ENCODE results near the gene VILL.

VILL gene

GRCh38 chr3:37999836-38000235, 9.2 kb downstream of the VILL start:
- in situ Hi-C loops (cut with MboI; ENCODE audit: low sequenced_read_pairs): no loop called here

DNA sequence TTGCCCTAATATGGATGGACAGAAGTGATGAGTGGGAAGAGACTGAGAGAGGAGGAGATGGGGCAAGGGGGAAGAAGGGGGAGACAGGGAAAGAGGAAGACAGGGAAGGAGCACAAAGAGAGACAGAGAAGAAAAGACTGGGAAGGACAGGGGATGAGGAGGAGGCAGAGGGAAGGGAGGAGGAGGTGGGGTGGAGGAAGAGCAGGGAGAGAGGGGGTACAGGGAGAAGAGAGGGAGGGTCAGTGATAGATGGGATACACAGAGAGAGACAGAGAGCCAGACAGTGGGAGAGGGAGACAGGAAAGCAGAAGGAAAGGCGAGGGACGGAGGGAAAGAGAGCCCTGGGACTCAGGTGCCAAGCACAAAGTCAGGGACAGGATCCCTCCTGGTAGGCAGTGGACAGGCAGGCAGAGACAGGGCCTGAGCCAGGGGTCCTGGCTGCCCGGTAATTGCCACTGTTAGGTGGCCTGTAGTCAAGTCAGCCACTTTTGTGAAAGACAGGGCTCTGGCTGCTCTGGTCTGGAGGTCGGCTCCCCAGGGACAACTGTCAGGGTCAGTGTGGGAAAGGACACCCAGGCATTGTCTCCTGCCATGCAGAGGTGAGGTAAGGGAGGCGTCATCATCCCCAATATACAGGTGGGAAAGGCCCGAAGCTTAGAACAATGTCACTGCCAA, 9.8 kb downstream of the VILL start:
- in situ Hi-C loops (cut with MboI; ENCODE audit: low sequenced_read_pairs): no loop called here

DNA sequence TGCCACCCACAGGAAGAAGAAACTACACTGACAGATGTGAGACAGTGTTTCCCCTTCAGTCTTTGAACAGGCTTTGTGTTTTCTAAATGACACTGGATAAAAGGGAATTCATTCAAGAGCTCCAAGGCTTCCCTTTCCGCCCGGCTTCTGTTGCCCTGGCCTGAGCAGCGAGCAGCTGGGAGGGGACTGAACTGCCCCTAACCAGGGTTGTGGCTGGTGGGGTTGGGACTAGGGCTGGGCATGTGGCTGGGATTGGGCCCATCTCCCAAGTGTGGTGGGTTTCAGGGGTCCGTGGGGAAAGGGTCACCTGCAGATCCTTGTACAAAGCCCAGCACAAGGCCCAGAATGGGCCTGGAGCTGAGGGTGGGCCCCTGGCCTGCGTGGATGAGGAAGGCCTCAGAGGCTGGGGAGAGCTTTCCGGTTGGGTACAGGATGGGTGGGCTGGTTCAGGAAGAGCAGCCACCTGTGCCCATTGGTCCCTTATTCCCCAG, 10.4 kb downstream of the VILL start:
- in situ Hi-C loops (cut with MboI; ENCODE audit: low sequenced_read_pairs): no loop called here

- in situ Hi-C loops (cut with MboI; ENCODE audit: low sequenced_read_pairs): no loop called here
Observed at GRCh38 chr3:38001456-38002081, 11.0 kb downstream of the VILL start.

DNA sequence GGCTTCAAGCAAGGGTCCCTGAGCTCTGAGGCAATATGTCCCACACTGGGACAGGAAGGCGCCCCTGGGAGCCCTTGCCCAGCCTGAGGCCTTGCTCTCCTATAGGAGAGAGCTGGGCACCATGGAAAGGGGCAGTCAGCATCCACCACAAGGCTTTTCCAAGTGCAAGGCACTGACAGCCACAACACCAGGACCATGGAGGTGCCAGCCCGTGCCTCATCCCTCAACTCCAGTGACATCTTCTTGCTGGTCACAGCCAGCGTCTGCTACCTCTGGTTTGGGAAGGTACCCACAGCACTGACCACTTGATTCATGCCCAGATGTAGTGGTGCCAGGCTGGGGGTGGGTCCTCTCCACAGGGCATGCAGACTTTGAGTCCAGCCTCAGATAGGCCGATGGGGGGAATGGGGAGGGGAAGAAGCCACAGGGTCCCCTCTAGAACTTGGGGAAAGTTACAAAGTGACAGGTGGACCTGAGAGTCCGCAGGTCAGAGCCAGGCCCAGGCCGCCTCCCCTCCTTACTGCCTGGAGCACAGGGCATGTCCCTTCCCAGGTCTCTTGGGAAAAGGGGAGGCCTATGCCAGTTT, 11.8 kb downstream of the VILL start:
- in situ Hi-C loops (cut with MboI; ENCODE audit: low sequenced_read_pairs): no loop called here

DNA sequence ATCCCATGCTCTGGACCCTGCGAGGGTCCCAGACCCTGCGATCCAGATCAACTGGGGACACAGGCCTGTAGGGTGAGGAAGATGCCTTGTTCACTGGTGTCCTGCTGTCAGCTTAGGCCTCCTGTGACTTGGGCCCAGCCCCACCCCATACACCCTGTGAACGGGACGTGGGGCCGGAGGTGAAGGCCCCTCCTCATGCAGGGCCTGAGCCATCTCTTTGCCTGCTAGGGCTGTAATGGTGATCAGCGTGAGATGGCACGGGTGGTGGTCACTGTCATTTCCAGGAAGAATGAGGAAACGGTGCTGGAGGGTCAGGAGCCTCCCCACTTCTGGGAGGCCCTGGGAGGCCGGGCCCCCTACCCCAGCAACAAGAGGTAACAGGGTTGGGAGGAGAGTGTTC, 12.4 kb downstream of the VILL start:
- in situ Hi-C loops (cut with MboI; ENCODE audit: low sequenced_read_pairs): no loop called here

DNA sequence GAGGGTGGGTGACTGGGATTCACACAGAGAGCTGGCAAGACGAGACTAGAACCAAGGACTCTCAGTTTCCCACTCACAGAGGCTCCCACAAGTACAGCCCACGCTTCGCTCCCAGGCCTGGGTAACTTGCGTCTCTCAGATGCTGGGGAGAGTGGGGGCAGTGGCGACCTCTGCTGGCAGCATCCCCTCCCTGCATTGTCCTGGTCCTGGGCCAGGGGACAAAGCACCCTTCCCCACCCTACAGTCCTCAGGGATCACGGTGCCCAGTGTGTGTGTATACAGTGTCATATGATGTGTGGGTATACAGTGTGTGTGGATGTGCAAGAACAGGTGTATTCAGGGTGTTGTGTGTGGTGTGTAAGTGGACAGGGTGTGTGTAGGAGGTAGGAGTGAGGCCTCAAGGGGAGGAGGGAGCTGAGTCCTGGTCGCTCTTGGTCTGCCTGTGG, 12.8 kb downstream of the VILL start:
- in situ Hi-C loops (cut with MboI; ENCODE audit: low sequenced_read_pairs): no loop called here

GRCh38 chr3:38003817-38004414, 13.3 kb downstream of the VILL start:
- in situ Hi-C loops (cut with MboI; ENCODE audit: low sequenced_read_pairs): no loop called here

DNA sequence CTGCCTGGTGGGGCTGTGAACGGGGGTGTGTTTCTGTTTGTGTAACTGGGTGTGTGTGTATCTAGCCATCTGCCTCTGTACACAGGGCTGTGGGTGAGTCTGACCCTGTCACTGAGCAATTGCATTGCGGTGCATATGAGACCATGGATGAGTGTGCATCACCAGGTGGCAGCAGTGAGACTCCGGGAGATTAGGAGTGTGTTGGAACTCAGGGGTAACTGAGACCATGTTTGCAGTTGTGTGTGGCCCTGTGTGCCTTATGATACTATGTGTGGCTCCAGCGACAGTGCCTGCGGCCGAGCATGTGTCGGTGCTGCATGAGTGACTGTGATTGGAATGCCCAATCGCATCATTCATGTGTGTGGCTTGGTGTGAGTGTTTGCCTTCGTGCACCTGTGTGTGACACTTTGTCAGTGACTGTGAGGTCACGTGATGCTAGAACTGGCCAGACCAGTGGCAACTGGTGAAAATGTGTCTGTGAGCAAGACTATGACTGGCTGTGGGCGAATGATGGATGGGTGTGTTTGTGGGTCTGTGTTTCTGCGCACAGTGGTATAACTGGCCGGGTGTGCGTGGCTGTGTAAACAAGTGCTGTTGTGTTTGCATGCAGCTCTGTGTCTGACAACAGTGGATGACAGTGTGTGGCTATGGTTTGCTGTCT, 14.0 kb downstream of the VILL start:
- in situ Hi-C loops (cut with MboI; ENCODE audit: low sequenced_read_pairs): no loop called here

GRCh38 chr3:38005076-38006020, 14.8 kb downstream of the VILL start:
- in situ Hi-C loops (cut with MboI; ENCODE audit: low sequenced_read_pairs): no loop called here

DNA sequence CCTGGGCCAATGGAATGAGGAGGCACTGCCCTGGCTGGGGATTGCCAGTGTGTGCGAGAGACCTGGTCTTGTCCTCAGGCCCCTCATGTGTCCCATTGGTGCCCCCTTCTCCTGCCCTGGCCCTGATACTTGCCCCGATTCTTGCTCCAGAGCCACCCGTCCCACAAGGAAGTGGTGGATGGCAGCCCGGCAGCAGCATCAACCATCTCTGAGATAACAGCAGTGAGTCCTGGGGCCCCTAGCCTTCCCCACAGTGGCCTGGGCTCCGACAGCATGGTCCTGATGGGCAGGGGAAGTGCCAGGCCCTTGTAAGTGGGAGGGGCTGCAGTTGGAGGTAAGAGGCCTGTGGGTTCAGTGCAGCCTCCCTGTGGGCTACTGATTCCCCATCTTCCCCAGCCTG, 15.4 kb downstream of the VILL start:
- in situ Hi-C loops (cut with MboI; ENCODE audit: low sequenced_read_pairs): no loop called here

GRCh38 chr3:38006445-38006995, 15.9 kb downstream of the VILL start:
- in situ Hi-C loops (cut with MboI; ENCODE audit: low sequenced_read_pairs): no loop called here

DNA sequence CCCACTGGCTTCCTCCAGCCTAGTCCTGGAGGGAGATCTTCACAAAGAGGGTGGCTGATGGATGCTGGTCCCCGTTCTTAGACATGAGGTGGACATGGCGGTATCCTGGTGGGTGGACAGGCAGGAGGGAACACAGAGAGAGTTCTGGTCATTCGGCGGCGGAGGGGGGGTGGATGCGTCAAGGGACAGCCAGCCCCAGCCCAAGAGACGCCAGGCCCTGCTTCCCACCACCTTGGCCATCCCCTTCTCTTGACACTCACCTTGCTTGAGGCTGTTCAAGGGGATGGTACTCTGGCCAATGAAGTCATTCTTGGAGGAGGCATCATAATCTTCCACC, 17.1 kb downstream of the VILL start:
- in situ Hi-C loops (cut with MboI; ENCODE audit: low sequenced_read_pairs): no loop called here

DNA sequence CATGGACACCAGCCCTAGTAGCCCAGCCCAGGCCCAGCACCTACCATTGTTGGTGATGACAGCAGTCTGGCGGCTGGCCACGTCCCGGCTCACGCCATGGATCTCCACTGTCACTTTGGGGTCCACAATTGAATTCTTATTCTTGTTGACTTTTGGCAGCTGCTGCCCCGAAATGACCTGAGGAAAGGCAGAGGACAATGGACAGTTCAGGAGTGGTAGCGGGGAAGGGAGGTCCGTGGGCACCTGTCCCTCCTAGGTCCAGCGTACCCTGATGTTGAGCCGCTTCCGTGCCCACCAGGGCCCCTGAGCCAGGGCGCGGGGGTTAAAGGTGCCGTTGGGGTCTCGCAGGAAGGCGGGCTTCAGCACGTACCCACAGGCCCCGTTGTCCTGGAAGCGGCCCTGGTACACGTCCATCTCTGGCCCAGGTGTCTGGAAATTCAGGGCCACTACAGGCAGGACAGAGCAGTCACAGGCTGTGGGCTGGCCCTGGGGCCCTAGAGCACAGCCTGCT, 17.7 kb downstream of the VILL start:
- in situ Hi-C loops (cut with MboI; ENCODE audit: low sequenced_read_pairs): no loop called here

DNA sequence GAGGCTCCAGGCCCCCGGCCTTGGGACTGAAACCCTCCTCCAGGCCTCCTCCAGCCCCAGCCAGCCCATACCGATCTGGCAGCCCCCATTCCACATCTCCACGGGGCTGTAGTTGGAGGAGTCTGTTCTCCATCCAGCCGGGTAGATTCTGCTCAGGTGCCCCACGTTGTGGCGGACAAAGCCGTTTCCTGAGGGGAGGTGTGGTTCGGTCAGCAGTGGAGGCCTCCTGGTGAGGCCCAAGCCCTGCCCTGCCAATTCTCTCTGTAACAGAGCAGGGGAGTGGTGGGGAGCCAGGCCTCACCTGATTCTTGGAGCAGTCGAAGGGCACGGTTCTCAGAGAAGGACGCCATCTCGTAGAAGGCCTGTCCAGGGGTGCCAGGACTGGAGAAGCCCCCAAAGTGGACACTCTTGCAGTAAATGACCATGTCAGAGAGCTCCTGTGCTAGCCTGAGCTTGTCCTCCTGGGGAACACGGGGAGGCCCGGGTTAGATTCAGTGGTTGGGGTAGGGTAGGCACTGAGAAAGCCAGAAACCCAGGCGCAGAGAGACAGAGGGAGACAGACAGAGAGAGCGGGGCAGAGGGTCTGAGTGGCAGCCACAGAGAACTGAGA, 18.5 kb downstream of the VILL start:
- in situ Hi-C loops (cut with MboI; ENCODE audit: low sequenced_read_pairs): no loop called here

GRCh38 chr3:38009807-38010591, 19.4 kb downstream of the VILL start:
- in situ Hi-C loops (cut with MboI; ENCODE audit: low sequenced_read_pairs): no loop called here

GRCh38 chr3:38011111-38011510, 20.5 kb downstream of the VILL start:
- in situ Hi-C loops (cut with MboI; ENCODE audit: low sequenced_read_pairs): no loop called here

DNA sequence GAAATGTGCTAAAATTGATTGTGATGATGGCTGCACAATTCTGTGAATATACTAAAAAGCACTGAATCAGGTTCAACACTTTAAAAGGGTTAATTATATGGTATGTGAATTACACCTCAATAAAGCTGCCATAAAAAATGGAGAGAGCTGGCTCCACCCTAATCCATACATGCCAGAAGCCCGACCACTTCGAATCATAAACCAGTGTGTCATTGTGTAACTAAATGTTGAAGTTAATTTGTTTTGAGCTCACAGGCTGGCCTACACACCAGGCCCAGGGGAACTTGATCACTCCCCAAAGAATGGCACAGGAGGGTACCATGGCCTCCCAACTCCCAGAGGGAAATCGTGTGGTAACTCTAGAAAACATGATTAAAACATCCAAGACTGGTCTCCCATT, 24.9 kb downstream of the VILL start:
- in situ Hi-C loops (cut with MboI; ENCODE audit: low sequenced_read_pairs): no loop called here

GRCh38 chr3:38015984-38016383, 25.4 kb downstream of the VILL start:
- in situ Hi-C loops (cut with MboI; ENCODE audit: low sequenced_read_pairs): no loop called here
